K562 (cell line): ENCODE measurements around the gene OLAH. TPM values are rescaled to one million over a fixed set of nuclear protein-coding genes. Genes with fewer than 3 reads are reported as not detected.

Experiments used
- GABPB1 ChIP-seq: sonication (generic); formaldehyde crosslinking; IDR thresholded peaks from 2 replicates; pipeline ENCODE4 v1.8.0; 2022; ENCODE audit warnings: mild to moderate bottlenecking, missing genetic modification reagents
- L3MBTL2 ChIP-seq: fragments of 450-650 bp; IDR thresholded peaks from 2 replicates; pipeline ENCODE4 v1.6.1; 2016; ENCODE audit warnings: mild to moderate bottlenecking, moderate library complexity
- MXI1 ChIP-seq: IDR thresholded peaks from 2 replicates; pipeline ENCODE4 v1.6.1; 2011; ENCODE audit warnings: low read depth, mild to moderate bottlenecking, improper control_type of control experiment, low read length
- PRDM10 ChIP-seq: fragments of 450-650 bp; IDR thresholded peaks from 2 replicates; pipeline ENCODE4 v1.6.1; 2018; ENCODE audit not compliant: partially characterized antibody
- RBFOX2 ChIP-seq: fragments of 200-400 bp; formaldehyde crosslinking; IDR thresholded peaks from 2 replicates; pipeline ENCODE4 v1.6.1; 2017; ENCODE audit warnings: low read depth, mild to moderate bottlenecking, low read length, moderate library complexity
- RBM25 ChIP-seq: fragments of 200-400 bp; formaldehyde crosslinking; IDR thresholded peaks from 2 replicates; pipeline ENCODE4 v1.6.1; 2018; ENCODE audit warnings: low read length, low read depth, moderate library complexity; ENCODE audit not compliant: severe bottlenecking
- SUPT5H ChIP-seq: fragments of 450-650 bp; IDR thresholded peaks from 2 replicates; pipeline ENCODE4 v1.6.1; 2016
- TAF9B ChIP-seq: fragments of 450-650 bp; IDR thresholded peaks from 2 replicates; pipeline ENCODE4 v1.6.1; 2018; ENCODE audit warnings: mild to moderate bottlenecking; ENCODE audit not compliant: partially characterized antibody
- TSHZ1 ChIP-seq: fragments of 250-450 bp; sonication (Bioruptor Pico); IDR thresholded peaks from 2 replicates; pipeline ENCODE4 v1.4.0; 2020; ENCODE audit warnings: mild to moderate bottlenecking, moderate library complexity
- ZNF184 ChIP-seq: sonication (generic); formaldehyde crosslinking; IDR thresholded peaks from 2 replicates; pipeline ENCODE4 v1.5.0; 2020; ENCODE audit warnings: missing genetic modification reagents
- polyA plus RNA-seq, 8 experiments: library from polyadenylated mRNA; depleted of rRNA in 4 of 8; stranded (reverse) in 5 of 8; unstranded in 3 of 8; fragments of >200 nt; fragmentation: Nextera tagmentation in 2 of 8; fragmentation: Illumina TruSeq in 1 of 8; extraction: Ambion mirVana in 2 of 8; extraction: Trizol in 1 of 8; gene quantifications; 2 replicates each; pipeline versions ENCODE4 v1.2.1 to v1.2.3, GENCODE V29; 2011 to 2014; ENCODE audit warnings: inconsistent platforms in 1 of 8, missing spikeins in 1 of 8
- total RNA-seq, 7 experiments: library from RNA; depleted of rRNA in 6 of 7; stranded (reverse); fragments of >200 nt in 6 of 7; fragmentation: Illumina TruSeq in 2 of 7; extraction: Trizol in 2 of 7; gene quantifications; 2 replicates each; pipeline versions ENCODE4 v1.2.1 to v1.2.3, GENCODE V29; 2011 to 2021; ENCODE audit warnings: low replicate concordance in 1 of 7
- TF ChIP-seq, protein P1 (sequence below): sonication (generic); formaldehyde crosslinking; IDR thresholded peaks from 2 replicates; pipeline ENCODE4 v1.8.0; 2023; ENCODE audit warnings: mild to moderate bottlenecking, missing genetic modification reagents
- TF ChIP-seq, protein P2 (sequence below), 2 experiments: fragments of 200-800 bp in 1 of 2; sonication (Bioruptor generic) in 1 of 2; sonication (generic) in 1 of 2; formaldehyde crosslinking in 1 of 2; IDR thresholded peaks in 1 of 2; conservative IDR thresholded peaks in 1 of 2; 2 replicates each; pipeline versions ENCODE4 v1.5.0 to v1.6.1; 2016 to 2020; ENCODE audit warnings: missing compliant biosample characterization in 1 of 2, missing genetic modification characterization in 1 of 2, missing genetic modification reagents in 1 of 2
- TF ChIP-seq, protein P3 (sequence below): sonication (generic); formaldehyde crosslinking; IDR thresholded peaks from 2 replicates; pipeline ENCODE4 v1.8.1; 2023; ENCODE audit warnings: mild to moderate bottlenecking, missing genetic modification reagents

Gene OLAH
- total and polyA plus RNA-seq, 9 of the 15 experiments (the other 6 are each of a cell fraction or from before 2014, with no cell fraction given): 0.11 to 0.45 (median 0.18) TPM; not detected in 3

GRCh38 chr10:15097011-15097812 is 53.5 kb downstream of the OLAH start, which contains the start of gene RPP38 (continued):
- TF ChIP-seq PRDM10 (peak; percentile 46), GABPB1 (CRISPR knock-in tag) (peak; percentile 86), TAF9B (peak; percentile 37), TSHZ1 (no peak), SUPT5H (peak; percentile 86), L3MBTL2 (peak; percentile 93), ZNF184 (CRISPR knock-in tag) (no peak), RBFOX2 (peak; percentile 96), RBM25 (no peak), MXI1 (peak; percentile 74)
- TF ChIP-seq, protein P1, sequence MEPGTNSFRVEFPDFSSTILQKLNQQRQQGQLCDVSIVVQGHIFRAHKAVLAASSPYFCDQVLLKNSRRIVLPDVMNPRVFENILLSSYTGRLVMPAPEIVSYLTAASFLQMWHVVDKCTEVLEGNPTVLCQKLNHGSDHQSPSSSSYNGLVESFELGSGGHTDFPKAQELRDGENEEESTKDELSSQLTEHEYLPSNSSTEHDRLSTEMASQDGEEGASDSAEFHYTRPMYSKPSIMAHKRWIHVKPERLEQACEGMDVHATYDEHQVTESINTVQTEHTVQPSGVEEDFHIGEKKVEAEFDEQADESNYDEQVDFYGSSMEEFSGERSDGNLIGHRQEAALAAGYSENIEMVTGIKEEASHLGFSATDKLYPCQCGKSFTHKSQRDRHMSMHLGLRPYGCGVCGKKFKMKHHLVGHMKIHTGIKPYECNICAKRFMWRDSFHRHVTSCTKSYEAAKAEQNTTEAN: peak; percentile 62; the same call in 1 of the 2 replicates
- TF ChIP-seq, protein P2, sequence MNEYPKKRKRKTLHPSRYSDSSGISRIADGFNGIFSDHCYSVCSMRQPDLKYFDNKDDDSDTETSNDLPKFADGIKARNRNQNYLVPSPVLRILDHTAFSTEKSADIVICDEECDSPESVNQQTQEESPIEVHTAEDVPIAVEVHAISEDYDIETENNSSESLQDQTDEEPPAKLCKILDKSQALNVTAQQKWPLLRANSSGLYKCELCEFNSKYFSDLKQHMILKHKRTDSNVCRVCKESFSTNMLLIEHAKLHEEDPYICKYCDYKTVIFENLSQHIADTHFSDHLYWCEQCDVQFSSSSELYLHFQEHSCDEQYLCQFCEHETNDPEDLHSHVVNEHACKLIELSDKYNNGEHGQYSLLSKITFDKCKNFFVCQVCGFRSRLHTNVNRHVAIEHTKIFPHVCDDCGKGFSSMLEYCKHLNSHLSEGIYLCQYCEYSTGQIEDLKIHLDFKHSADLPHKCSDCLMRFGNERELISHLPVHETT (CRISPR knock-in tag; conservative IDR thresholded peaks at IDR 0.05 in 1 of 2, IDR thresholded peaks at IDR 0.05 in 1 of 2): peak in 1 of 2 experiments; percentile 67; a peak in 2 of 4 replicates
- TF ChIP-seq, protein P3, sequence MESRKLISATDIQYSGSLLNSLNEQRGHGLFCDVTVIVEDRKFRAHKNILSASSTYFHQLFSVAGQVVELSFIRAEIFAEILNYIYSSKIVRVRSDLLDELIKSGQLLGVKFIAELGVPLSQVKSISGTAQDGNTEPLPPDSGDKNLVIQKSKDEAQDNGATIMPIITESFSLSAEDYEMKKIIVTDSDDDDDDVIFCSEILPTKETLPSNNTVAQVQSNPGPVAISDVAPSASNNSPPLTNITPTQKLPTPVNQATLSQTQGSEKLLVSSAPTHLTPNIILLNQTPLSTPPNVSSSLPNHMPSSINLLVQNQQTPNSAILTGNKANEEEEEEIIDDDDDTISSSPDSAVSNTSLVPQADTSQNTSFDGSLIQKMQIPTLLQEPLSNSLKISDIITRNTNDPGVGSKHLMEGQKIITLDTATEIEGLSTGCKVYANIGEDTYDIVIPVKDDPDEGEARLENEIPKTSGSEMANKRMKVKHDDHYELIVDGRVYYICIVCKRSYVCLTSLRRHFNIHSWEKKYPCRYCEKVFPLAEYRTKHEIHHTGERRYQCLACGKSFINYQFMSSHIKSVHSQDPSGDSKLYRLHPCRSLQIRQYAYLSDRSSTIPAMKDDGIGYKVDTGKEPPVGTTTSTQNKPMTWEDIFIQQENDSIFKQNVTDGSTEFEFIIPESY (CRISPR knock-in tag): peak; percentile 56
